ENCODE data around the gene DAAM2. TPM values are rescaled to one million over a fixed set of nuclear protein-coding genes. Genes with fewer than 3 reads are reported as not detected.

Gene DAAM2
- total RNA-seq, 1 donor from 2014 or later: 0.13 TPM

- no peak for DNase-seq (ENCODE audit: low read depth in 2 of 2)
Observed at GRCh38 chr6:39907871-39908575, 115.8 kb downstream of the DAAM2 start.

GRCh38 chr6:39908838-39909583 is 116.8 kb downstream of the DAAM2 start:
- DNase-seq (ENCODE audit: low read depth in 2 of 2): no peak

GRCh38 chr6:39909701-39910100 is 117.5 kb downstream of the DAAM2 start:
- no peak for DNase-seq (ENCODE audit: low read depth in 2 of 2)

GRCh38 chr6:39910164-39910563 is 118.0 kb downstream of the DAAM2 start:
- no peak for DNase-seq (ENCODE audit: low read depth in 2 of 2)

GRCh38 chr6:39910744-39911143 is 118.6 kb downstream of the DAAM2 start:
- no peak for DNase-seq (ENCODE audit: low read depth in 2 of 2)

GRCh38 chr6:39911513-39912125 is 119.4 kb downstream of the DAAM2 start:
- DNase-seq (ENCODE audit: low read depth in 2 of 2): no peak

- no peak for DNase-seq (ENCODE audit: low read depth in 2 of 2)
Observed at GRCh38 chr6:39912446-39912845, 120.3 kb downstream of the DAAM2 start.

- DNase-seq (ENCODE audit: low read depth in 2 of 2): no peak
Observed at GRCh38 chr6:39913391-39913916, 121.3 kb downstream of the DAAM2 start.

GRCh38 chr6:39914239-39914638 is 122.1 kb downstream of the DAAM2 start:
- DNase-seq (ENCODE audit: low read depth in 2 of 2): no peak

- no peak for DNase-seq (ENCODE audit: low read depth in 2 of 2)
Observed at GRCh38 chr6:39915866-39916265, 123.7 kb downstream of the DAAM2 start.

- no peak for DNase-seq (ENCODE audit: low read depth in 2 of 2)
Observed at GRCh38 chr6:39917329-39917728, 125.2 kb downstream of the DAAM2 start.

- DNase-seq (ENCODE audit: low read depth in 2 of 2): no peak
Observed at GRCh38 chr6:39917981-39918380, 125.8 kb downstream of the DAAM2 start.

- DNase-seq (ENCODE audit: low read depth in 2 of 2): no peak
Observed at GRCh38 chr6:39918831-39919230, 126.7 kb downstream of the DAAM2 start.

- no peak for DNase-seq (ENCODE audit: low read depth in 2 of 2)
Observed at GRCh38 chr6:39920157-39920556, 128.0 kb downstream of the DAAM2 start.

GRCh38 chr6:39922821-39923220 is 130.6 kb downstream of the DAAM2 start:
- DNase-seq (ENCODE audit: low read depth in 2 of 2): no peak

GRCh38 chr6:39923394-39923793 is 131.2 kb downstream of the DAAM2 start:
- DNase-seq (ENCODE audit: low read depth in 2 of 2): no peak

- DNase-seq (ENCODE audit: low read depth in 2 of 2): no peak
Observed at GRCh38 chr6:39923861-39924260, 131.7 kb downstream of the DAAM2 start.

- DNase-seq (ENCODE audit: low read depth in 2 of 2): no peak
Observed at GRCh38 chr6:39924283-39924682, 132.1 kb downstream of the DAAM2 start.

GRCh38 chr6:39925191-39925930 is 133.2 kb downstream of the DAAM2 start:
- no peak for DNase-seq (ENCODE audit: low read depth in 2 of 2)

GRCh38 chr6:39925931-39926290 is 133.7 kb downstream of the DAAM2 start:
- no peak for DNase-seq (ENCODE audit: low read depth in 2 of 2)

GRCh38 chr6:39926668-39927067 is 134.5 kb downstream of the DAAM2 start:
- no peak for DNase-seq (ENCODE audit: low read depth in 2 of 2)

- no peak for DNase-seq (ENCODE audit: low read depth in 2 of 2)
Observed at GRCh38 chr6:39927159-39927558, 135.0 kb downstream of the DAAM2 start.

Measured in dermis microvascular lymphatic vessel endothelial cell (primary cell).